Nephron (organoid): ENCODE data around the gene MFSD2A.
"Not testable (repeated sequence)": the region's sequence is repeated elsewhere in the genome, so short reads cannot be mapped to it uniquely, and the experiment has no call there.

ENCODE experiments used
- H3K27ac Mint-ChIP-seq, 3 experiments: 2 replicates each; pipeline ENCODE4 v1.8.0; 2020; ENCODE audit warnings: mixed read lengths in 3 of 3, mild to moderate bottlenecking in 2 of 3, moderate library complexity in 1 of 3
- H3K27me3 Mint-ChIP-seq: 2 replicates; pipeline ENCODE4 v1.8.0; 2021; ENCODE audit warnings: low read depth, mild to moderate bottlenecking, moderate library complexity, mixed read lengths
- H3K36me3 Mint-ChIP-seq: 2 replicates; pipeline ENCODE4 v1.8.0; 2020; ENCODE audit warnings: low read depth, mixed read lengths
- H3K4me1 Mint-ChIP-seq: 2 replicates; pipeline ENCODE4 v1.8.0; 2020; ENCODE audit warnings: mixed read lengths
- H3K4me3 Mint-ChIP-seq, 3 experiments: 2 replicates each; pipeline ENCODE4 v1.8.0; 2020; ENCODE audit warnings: mild to moderate bottlenecking in 3 of 3, mixed read lengths in 3 of 3, moderate library complexity in 2 of 3
- H3K9me3 Mint-ChIP-seq: 2 replicates; pipeline ENCODE4 v1.8.0; 2020; ENCODE audit warnings: mixed read lengths
- TF ChIP-seq, protein P1 (sequence below), 3 experiments: fragments of 200-600 bp; sonication (generic); IDR thresholded peaks; one replicate each; pipeline ENCODE4 v1.5.0; 2021; ENCODE audit warnings: antibody characterized with exemption in 3 of 3; ENCODE audit not compliant: unreplicated experiment in 3 of 3

Gene MFSD2A

DNA sequence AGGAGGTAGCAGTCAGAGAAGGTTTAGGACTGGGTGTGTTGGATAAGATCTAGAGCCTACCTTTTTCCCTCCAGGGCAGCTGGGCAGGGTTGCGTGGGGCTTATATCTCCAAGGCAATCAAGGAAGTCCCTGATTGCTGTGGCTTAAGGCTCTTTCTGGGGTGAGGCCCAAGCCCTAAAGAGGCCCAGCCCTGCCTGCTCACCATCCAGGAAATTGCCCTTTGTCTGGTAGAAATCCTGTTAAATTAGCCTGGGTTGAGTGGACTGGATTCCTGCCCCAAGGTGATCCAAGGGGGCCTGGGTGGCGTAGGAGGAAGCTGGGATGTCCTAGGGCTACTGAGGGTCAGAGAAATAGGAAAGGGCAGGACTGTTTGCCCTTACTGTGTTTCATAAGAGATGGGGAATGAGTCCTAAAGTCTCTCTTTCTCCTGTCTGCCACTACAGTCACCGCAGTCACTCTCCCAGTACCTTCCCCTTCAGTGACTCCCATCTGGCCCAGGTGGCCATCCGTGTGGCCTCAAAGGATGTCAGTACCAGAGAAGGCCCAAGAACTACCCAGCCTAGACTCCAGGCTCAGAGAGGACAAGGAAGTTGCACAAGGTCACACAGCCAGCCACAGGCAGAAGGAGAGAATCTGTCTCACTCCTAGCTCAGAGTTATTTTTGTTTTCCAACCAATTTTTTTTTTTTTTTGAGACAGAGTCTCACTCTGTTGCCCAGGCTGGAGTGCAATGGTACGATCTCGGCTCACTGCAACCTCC is 25.8 kb downstream of the MFSD2A start:
- TF ChIP-seq, protein P1, sequence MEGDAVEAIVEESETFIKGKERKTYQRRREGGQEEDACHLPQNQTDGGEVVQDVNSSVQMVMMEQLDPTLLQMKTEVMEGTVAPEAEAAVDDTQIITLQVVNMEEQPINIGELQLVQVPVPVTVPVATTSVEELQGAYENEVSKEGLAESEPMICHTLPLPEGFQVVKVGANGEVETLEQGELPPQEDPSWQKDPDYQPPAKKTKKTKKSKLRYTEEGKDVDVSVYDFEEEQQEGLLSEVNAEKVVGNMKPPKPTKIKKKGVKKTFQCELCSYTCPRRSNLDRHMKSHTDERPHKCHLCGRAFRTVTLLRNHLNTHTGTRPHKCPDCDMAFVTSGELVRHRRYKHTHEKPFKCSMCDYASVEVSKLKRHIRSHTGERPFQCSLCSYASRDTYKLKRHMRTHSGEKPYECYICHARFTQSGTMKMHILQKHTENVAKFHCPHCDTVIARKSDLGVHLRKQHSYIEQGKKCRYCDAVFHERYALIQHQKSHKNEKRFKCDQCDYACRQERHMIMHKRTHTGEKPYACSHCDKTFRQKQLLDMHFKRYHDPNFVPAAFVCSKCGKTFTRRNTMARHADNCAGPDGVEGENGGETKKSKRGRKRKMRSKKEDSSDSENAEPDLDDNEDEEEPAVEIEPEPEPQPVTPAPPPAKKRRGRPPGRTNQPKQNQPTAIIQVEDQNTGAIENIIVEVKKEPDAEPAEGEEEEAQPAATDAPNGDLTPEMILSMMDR (IDR thresholded peaks at IDR 0.05; ENCODE audit: unreplicated experiment in 3 of 3), result no peak
- no peaks in the 10 kb centered on the region for H3K9me3 Mint-ChIP-seq
- H3K4me3 Mint-ChIP-seq, result no peak overlapping the region
- H3K4me1 Mint-ChIP-seq, result no peaks in the 10 kb centered on the region
- H3K27ac Mint-ChIP-seq, result no peak overlapping the region
- H3K27me3 Mint-ChIP-seq, result peaks cover 4% of the 10 kb centered on the region
- H3K36me3 Mint-ChIP-seq, result no peaks in the 10 kb centered on the region

DNA sequence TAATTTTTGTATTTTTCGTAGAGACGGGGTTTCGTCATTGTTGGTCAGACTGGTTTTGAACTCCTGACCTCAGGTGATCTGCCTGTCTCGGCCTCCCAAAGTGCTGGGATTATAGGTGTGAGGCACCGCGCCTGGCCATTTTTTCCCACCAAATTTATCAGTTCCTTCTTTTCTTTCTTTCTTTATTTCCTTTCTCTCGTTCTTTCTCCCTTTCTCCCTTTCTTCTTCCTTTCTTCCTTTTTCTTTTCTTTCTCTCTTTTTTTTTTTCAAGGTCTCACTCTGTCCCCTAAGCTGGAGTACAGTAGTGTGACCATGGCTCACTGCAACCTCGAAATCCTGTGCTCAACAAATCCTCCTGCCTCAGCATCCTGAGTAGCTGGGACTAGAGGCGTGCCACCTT is 26.4 kb downstream of the MFSD2A start:
- Mint-ChIP-seq H3K36me3 (no peaks in the 10 kb centered on the region), H3K4me1 (no peaks in the 10 kb centered on the region), H3K27me3 (peaks cover 4% of the 10 kb centered on the region), H3K4me3 (no peak overlapping the region), H3K27ac (no peak overlapping the region), H3K9me3 (no peaks in the 10 kb centered on the region)
- TF ChIP-seq, protein P1 (IDR thresholded peaks at IDR 0.05; ENCODE audit: unreplicated experiment in 3 of 3), result no peak

DNA sequence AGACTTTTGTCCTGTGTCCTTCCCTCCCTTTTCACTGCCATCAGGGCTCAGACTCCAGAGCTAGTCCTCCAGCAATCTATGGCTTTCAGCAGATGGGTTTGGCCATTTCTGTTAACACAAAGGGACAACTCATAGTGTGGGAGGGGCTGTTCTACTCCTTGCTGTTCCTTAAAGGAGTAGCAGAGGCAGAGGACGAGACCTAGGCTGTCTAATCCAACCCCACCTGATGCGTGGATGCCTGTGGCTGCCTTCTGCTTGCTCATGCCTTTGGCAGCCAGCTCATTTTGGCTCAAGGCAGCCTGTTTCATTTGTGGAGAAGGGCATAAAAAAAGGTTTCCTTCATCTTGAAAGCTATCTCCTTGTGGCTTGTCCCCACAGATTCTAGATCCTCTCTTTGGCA is 27.0 kb downstream of the MFSD2A start:
- no peak overlapping the region for H3K4me3 Mint-ChIP-seq
- H3K27ac Mint-ChIP-seq, result no peak overlapping the region
- no peaks in the 10 kb centered on the region for H3K36me3 Mint-ChIP-seq
- H3K9me3 Mint-ChIP-seq, result no peaks in the 10 kb centered on the region
- TF ChIP-seq, protein P1 (IDR thresholded peaks at IDR 0.05; ENCODE audit: unreplicated experiment in 3 of 3), result no peak
- peaks cover 4% of the 10 kb centered on the region for H3K27me3 Mint-ChIP-seq
- H3K4me1 Mint-ChIP-seq, result no peaks in the 10 kb centered on the region

DNA sequence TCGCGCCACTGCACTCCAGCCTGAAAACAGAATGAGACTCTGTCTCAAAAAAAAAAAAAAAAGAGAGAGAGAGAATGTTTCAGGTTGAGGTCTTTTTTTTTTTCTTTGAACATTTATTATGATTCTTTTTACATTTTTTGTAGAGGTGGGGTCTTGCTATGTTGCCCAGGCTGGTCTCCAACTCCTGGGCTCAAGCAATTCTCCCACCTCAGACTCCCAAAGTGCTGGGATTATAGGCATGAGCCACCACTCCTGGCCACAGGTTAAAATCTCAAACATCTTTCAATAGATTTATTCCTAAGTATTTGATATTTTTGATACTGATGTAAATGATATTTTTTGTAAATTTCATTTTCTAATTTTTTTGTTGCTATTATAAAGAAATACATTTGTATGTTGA is 29.5 kb downstream of the MFSD2A start:
- H3K36me3 Mint-ChIP-seq, H3K4me1 Mint-ChIP-seq, H3K4me3 Mint-ChIP-seq, H3K27ac Mint-ChIP-seq, H3K9me3 Mint-ChIP-seq, H3K27me3 Mint-ChIP-seq: not testable (repeated sequence)

DNA sequence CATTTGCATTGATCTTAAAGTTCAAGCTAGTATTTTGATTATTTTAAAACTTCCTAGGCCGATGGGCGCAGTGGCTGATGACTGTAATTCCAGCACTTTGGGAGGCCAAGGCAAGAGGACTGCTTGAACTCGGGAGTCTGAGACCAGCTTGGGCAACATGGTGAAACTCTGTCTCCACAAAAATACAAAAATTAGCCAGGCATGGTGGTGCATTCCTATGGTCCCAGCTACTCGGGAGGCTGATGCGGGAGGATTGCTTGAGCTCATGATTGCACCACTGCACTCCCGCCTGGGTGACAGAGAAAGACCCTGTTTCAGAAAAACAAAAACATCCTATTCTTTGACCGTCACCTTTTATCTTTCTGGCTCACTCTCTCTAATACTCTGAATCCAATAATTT is 30.0 kb downstream of the MFSD2A start:
- no peaks in the 10 kb centered on the region for H3K9me3 Mint-ChIP-seq
- no peak overlapping the region for H3K4me3 Mint-ChIP-seq
- no peak overlapping the region for H3K27ac Mint-ChIP-seq
- no peaks in the 10 kb centered on the region for H3K36me3 Mint-ChIP-seq
- TF ChIP-seq, protein P1 (IDR thresholded peaks at IDR 0.05; ENCODE audit: unreplicated experiment in 3 of 3), result no peak
- H3K27me3 Mint-ChIP-seq, result no peaks in the 10 kb centered on the region
- H3K4me1 Mint-ChIP-seq, result no peaks in the 10 kb centered on the region

DNA sequence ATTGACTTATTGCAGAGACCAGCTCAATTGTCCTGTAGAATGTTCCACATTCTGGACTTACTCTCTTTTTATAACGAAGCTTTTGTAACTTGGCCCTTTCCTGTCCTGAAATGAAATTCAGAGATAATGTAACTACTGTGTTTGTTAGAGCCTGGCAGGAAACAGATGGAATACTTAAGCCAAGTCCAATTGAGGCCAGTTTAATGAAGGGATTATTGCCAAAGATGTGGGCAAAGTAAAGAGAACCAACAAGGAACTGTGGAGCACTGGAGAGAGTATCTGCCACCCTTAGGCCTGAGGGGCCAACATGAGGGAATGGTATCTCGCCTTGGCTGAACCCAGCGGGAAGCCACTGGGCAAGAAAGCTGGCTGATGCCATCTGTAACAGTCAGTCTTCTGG is 32.9 kb downstream of the MFSD2A start:
- TF ChIP-seq, protein P1 (IDR thresholded peaks at IDR 0.05; ENCODE audit: unreplicated experiment in 3 of 3), result no peak
- Mint-ChIP-seq H3K4me1 (no peaks in the 10 kb centered on the region), H3K4me3 (no peak overlapping the region), H3K9me3 (no peaks in the 10 kb centered on the region), H3K27ac (no peak overlapping the region), H3K27me3 (no peaks in the 10 kb centered on the region), H3K36me3 (no peaks in the 10 kb centered on the region)
